Cardiac muscle cell (in vitro differentiated cells and primary cell): Measurements from ENCODE around the gene VSIG8. TPM values are rescaled to one million over a fixed set of nuclear protein-coding genes. Genes with fewer than 3 reads are reported as not detected.

Source experiments
- DNase-seq, 2 donors: peaks; one replicate each; pipeline versions ENCODE4 v3.0.0 to v3.0.0-alpha.2; 2010 to 2017; ENCODE audit warnings: low read depth in 1 of 2, low spot score in 1 of 2
- H3K27ac ChIP-seq: fragments of 200-600 bp; sonication (generic); 2 replicates; pipeline ENCODE4 v1.5.1; 2016
- H3K27me3 ChIP-seq: fragments of 200-600 bp; sonication (generic); 2 replicates; pipeline ENCODE4 v1.6.0; 2016; ENCODE audit warnings: control low read depth
- H3K36me3 ChIP-seq: fragments of 200-600 bp; sonication (generic); 2 replicates; pipeline ENCODE4 v1.5.1; 2016; ENCODE audit warnings: control low read depth
- H3K4me1 ChIP-seq: fragments of 200-600 bp; sonication (generic); 2 replicates; pipeline ENCODE4 v1.8.1; 2017; ENCODE audit warnings: low read depth, mild to moderate bottlenecking, mixed run types
- H3K4me3 ChIP-seq: fragments of 200-600 bp; sonication (generic); 2 replicates; pipeline ENCODE4 v1.5.1; 2016; ENCODE audit warnings: mild to moderate bottlenecking
- H3K9me3 ChIP-seq: fragments of 200-600 bp; sonication (generic); 2 replicates; pipeline ENCODE4 v1.5.1; 2017; ENCODE audit warnings: low read depth, mild to moderate bottlenecking, control low read depth
- polyA plus RNA-seq: library from polyadenylated mRNA; unstranded; fragments of >200 nt; fragmentation: Nextera tagmentation; extraction: Ambion mirVana; gene quantifications from 2 replicates; pipeline ENCODE4 v1.2.1, GENCODE V29; 2016
- total RNA-seq: library from RNA; depleted of rRNA; stranded (reverse); fragments of >200 nt; gene quantifications from 2 replicates; pipeline ENCODE4 v1.2.3, GENCODE V29; 2016
- TF ChIP-seq, protein P1 (sequence below): IDR thresholded peaks from 2 replicates; pipeline ENCODE4 v1.5.1; 2012; ENCODE audit warnings: low read depth, mild to moderate bottlenecking, low read length

Gene VSIG8
- total and polyA plus RNA-seq, 2 experiments from 2014 or later: not detected

DNA sequence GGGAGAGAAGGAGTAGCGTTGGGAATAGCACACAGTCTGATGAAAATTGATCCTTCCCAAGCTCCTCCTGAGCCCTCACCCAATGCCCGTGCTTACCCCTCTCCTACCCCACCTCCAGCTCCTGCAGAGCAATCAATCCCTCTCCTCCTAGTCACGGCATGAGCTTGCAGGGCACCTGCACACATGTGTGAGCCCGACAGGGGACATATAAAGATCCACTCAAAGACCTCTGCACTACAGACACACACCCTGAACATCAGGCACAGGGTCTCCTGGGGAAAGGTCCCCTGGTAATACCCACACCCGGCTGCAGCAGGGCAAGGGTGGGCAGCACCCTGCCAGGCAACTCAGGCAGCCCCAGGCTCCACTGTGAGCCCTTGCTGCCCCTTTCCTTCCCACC is 426 bp downstream of the VSIG8 start:
- H3K27me3 ChIP-seq: peaks cover 19% of the 10 kb centered on the region
- no peaks in the 10 kb centered on the region for H3K4me1 ChIP-seq
- TF ChIP-seq, protein P1, sequence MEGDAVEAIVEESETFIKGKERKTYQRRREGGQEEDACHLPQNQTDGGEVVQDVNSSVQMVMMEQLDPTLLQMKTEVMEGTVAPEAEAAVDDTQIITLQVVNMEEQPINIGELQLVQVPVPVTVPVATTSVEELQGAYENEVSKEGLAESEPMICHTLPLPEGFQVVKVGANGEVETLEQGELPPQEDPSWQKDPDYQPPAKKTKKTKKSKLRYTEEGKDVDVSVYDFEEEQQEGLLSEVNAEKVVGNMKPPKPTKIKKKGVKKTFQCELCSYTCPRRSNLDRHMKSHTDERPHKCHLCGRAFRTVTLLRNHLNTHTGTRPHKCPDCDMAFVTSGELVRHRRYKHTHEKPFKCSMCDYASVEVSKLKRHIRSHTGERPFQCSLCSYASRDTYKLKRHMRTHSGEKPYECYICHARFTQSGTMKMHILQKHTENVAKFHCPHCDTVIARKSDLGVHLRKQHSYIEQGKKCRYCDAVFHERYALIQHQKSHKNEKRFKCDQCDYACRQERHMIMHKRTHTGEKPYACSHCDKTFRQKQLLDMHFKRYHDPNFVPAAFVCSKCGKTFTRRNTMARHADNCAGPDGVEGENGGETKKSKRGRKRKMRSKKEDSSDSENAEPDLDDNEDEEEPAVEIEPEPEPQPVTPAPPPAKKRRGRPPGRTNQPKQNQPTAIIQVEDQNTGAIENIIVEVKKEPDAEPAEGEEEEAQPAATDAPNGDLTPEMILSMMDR: no peak
- H3K36me3 ChIP-seq: no peaks in the 10 kb centered on the region
- no peaks in the 10 kb centered on the region for H3K9me3 ChIP-seq
- no peak overlapping the region for H3K4me3 ChIP-seq
- H3K27ac ChIP-seq: no peak overlapping the region
- DNase-seq: no peak

DNA sequence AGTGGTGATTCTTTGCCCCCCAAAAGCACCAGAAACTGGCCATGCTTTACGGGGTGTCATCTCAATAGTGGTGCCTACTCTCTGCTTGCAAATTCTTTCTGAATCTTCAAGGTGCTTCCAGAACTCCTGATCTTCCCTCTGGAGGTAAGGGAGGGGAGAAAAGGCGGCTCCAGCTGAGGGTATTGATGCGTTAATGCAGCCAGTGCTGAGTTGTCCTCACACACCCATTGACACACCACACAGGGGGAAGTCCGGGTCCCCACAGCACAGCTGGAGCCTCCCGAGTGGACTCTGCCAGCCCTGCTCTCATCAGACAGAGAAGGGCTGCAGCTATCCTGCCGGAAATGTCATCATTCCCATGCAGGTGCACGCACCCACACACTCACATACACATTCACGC is 1.2 kb downstream of the VSIG8 start:
- no peaks in the 10 kb centered on the region for H3K9me3 ChIP-seq
- no peaks in the 10 kb centered on the region for H3K4me1 ChIP-seq

DNA sequence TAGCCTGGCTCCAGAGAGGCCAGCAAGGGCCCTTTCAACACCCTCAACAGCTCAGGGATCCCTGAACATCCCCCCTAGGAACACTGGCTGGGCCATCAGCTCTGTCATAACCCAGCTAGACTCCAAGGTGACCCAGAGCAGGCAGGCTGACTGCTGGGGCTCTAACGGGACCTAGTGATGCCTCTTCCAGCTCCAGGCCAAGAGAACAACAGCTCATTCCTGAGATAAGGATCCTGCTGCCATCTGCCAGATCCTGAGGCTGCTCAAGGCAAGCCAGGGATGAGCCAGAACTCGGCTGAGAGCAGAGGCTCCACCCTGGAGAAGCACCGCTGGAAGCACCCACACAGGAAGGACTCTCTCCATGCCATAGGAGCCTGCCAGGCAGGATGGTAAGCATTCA is 2.0 kb downstream of the VSIG8 start:
- no peak for DNase-seq
- H3K27me3 ChIP-seq: peaks cover 35% of the 10 kb centered on the region

More for the DNA sequence above, 1.2 kb downstream of the VSIG8 start:
- Histone ChIP-seq H3K27ac (no peak overlapping the region), H3K36me3 (no peaks in the 10 kb centered on the region), H3K27me3 (peaks cover 27% of the 10 kb centered on the region), H3K4me3 (no peak overlapping the region)
- no peak for DNase-seq
- TF ChIP-seq, protein P1: no peak

DNA sequence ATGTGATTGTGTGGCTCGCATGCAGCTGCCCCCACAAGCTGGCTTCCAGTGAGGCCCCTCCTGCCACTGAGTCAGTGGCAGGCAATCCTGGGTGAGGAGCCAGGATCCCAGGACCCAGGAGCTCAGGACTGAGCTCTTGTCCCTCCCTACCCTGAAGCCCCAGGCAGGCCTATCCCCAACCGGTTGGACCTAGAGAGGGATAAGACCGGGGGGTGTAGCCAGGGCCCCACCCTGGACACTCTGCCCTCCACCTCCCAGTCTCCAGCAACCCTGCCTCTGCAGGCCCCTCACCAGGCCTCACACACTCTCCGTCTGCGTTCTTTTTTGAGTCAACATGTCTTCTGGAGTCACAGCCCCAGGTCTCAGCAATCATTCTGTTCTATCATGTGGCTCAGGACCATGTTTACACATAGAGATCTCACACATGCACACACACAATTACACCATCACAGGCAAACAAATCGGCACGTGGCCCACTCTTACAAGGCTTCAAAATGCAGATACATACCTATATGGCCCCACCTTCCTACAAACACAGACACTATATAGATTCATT is 2.6 kb downstream of the VSIG8 start:
- Histone ChIP-seq H3K4me1 (no peaks in the 10 kb centered on the region), H3K36me3 (no peaks in the 10 kb centered on the region), H3K27me3 (peaks cover 41% of the 10 kb centered on the region), H3K4me3 (no peak overlapping the region), H3K27ac (no peak overlapping the region), H3K9me3 (no peaks in the 10 kb centered on the region)
- no peak for DNase-seq
- TF ChIP-seq, protein P1: no peak

More for the DNA sequence above, 2.0 kb downstream of the VSIG8 start:
- H3K9me3 ChIP-seq: no peaks in the 10 kb centered on the region
- H3K27ac ChIP-seq: no peak overlapping the region
- no peak overlapping the region for H3K4me3 ChIP-seq
- H3K36me3 ChIP-seq: no peaks in the 10 kb centered on the region
- TF ChIP-seq, protein P1: no peak
- H3K4me1 ChIP-seq: no peaks in the 10 kb centered on the region

DNA sequence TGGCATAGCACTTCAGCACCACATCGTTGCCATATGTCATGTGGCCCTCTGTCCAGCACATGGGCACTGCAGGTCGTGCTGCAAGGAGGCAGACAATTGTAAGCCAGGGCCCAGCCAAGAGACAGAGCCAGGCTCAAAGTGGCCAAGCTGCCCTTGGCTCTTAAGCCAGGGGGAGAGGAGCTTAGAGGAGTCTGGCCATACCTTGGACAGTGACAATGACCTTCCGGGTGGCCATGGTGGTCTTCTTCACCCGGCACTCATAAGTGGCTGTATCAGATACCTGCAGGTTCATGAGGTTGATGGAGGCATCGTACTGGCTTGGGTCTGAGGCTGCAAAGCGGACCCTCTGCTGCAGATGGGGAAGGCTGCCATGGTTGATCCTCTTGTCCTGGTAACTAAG is 4.6 kb downstream of the VSIG8 start:
- Histone ChIP-seq H3K4me3 (no peak overlapping the region), H3K27ac (no peak overlapping the region), H3K27me3 (peaks cover 50% of the 10 kb centered on the region), H3K36me3 (no peaks in the 10 kb centered on the region), H3K4me1 (peaks cover 8% of the 10 kb centered on the region), H3K9me3 (no peaks in the 10 kb centered on the region)
- DNase-seq: no peak
- TF ChIP-seq, protein P1: no peak
